Measurements from ENCODE around the gene LONRF2.

The LONRF2 gene

DNA sequence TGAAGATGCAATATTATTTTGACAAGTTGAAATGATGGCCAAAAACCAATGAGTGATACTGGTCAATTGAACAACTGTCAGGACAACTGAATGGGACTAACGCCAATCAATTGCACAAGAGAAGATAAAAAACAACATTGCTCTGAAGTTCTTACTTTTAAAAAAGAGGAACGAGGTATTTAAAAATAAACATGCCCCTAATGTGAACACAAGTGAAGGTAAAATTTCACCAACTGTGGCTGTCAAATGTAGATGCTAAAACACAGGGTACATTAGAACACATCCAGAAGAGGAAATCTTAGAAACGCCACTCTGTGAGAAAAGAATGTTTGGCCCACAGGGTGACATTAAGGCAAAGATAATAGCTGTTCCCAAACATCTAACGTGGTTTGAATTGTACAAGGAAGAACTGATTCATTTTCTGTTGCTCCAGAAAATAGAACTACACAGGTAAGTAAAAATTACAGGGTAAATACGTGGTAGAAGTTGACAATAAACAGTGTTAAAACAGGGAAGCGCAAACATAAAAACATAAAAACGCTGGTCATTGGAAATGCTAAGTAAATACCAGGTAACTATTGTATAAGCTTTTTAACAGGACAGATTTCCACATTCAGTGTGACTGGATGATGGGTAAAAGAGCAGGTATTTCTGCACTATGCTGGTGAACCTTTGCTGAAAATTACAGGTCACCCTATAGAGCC is 20.3 kb downstream of the LONRF2 start:
- DNase-seq (ENCODE audit: low read depth) = no peak

DNA sequence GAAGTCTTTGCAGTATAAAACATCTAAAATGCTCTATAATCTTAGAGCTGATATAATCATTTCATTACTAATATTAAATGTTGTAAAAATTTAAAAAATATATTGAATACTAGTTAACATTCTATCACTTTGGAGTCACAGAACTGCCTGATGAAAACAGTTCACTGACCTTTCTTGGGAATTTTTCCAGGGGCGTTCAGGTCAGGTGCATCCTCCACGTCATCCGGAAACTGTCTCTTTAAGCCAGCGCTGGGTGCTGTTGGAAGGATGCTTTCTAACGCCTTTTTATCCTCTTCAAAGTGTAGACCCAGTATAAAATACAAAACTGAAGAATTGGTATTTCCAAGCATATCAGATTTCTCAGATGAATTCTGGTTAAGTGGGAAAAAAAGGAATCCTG is 22.8 kb downstream of the LONRF2 start:
- DNase-seq (ENCODE audit: low read depth) = no peak

GRCh38 chr2:100297511-100297910 is 24.8 kb downstream of the LONRF2 start:
- DNase-seq (ENCODE audit: low read depth) = no peak

DNA sequence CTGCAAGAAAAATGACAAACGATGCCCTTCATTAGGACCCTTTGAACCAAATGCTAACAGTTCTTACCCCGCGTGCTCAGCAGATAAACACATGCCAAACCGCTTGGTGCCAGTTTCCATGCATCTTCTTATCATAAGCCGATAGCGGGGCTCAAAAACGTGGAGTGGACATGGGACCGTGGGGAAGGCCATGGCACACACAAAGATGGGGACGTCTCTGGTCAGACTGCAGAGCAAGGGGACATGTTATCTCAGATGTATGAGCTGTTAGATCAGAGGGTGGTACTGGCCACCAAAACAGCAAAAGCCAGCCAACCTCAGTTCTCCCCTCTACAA is 28.2 kb downstream of the LONRF2 start:
- DNase-seq (ENCODE audit: low read depth) = no peak

GRCh38 chr2:100293341-100294161 is 28.8 kb downstream of the LONRF2 start:
- no peak for DNase-seq (ENCODE audit: low read depth)

DNA sequence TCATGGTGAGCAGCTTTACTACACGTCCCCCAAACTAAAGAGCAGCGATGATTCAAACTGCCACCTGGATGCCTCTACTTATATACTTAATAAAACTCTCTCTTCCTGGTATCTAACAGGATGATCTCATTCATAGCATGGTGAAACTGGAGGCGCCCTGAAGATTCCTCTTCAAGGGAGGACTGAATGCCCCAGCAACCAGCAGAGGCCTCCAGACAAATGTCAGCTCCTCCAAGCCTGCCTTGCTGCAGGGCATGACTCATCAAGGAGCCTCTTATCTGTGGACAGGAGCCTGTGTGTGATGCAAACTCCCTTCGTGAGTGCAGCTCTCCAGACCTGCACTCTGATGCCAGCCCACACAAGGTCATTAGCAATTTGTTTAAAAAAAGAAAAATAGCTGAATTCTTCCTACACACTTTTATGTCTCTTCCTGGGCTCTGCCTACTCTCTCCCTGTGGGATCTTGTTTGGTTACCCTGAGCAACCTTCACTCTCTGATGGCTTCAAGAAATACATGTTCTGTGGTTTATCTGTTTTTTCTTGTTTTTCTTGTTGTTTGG is 30.2 kb downstream of the LONRF2 start:
- DNase-seq (ENCODE audit: low read depth) = peak; percentile 35

DNA sequence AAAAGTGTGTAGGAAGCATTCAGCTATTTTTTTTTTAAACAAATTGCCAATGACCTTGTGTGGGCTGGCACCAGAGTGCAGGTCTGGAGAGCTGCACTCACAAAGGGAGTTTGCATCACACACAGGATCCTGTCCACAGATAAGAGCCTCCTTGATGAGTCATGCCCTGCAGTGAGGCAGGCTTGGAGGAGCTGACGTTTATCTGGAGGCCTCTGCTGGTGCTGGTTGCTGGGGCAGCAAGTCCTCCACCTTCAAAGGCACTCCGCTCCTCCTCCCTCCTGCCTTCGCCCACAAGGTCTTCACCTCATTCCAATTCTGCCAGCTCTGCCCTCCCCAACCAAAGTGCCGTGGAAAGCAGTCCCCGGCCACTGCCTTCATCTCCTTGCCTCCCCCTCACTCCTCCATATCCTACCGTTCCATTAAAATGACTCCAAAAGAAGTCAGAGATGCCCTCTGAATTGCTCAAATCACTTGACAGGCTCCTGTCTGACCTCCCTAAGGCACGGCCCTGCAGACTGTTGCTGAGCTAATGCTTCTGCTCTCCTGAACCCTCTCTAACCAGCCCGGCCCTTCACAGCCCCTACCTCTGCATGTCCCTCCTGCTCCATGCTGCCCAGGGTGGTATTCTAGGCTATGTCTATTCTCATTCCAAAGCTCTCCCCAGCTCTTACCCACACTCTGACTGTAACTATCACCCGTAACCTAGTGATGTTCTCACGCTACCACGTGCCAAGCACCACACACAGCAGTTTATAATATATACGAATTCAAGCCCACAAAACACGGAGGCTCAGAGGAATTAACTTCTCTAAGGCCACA is 30.9 kb downstream of the LONRF2 start:
- DNase-seq (ENCODE audit: low read depth) = peak; percentile 61

GRCh38 chr2:100290718-100291151 is 31.6 kb downstream of the LONRF2 start:
- DNase-seq (ENCODE audit: low read depth) = no peak

DNA sequence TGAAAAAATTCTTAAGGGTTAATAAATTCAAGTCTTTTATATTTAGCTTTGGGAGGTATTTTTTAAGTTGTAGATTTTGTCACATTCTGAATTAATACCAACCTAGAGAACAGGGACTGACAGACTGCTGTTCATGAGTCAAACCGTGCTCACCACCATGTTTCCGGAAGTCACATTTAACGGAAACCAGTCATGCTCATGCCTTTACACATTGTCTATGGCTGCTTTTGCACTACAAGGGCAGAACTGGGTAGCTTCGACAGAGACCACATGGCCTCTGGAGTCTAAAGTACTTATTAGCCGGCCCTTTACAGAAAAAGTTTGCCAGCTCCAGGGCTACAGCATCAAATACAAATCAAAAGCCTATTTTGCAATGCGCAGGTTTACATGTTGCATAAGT is 33.3 kb downstream of the LONRF2 start:
- DNase-seq (ENCODE audit: low read depth) = no peak

GRCh38 chr2:100286318-100286717 is 36.0 kb downstream of the LONRF2 start:
- DNase-seq (ENCODE audit: low read depth) = no peak

DNA sequence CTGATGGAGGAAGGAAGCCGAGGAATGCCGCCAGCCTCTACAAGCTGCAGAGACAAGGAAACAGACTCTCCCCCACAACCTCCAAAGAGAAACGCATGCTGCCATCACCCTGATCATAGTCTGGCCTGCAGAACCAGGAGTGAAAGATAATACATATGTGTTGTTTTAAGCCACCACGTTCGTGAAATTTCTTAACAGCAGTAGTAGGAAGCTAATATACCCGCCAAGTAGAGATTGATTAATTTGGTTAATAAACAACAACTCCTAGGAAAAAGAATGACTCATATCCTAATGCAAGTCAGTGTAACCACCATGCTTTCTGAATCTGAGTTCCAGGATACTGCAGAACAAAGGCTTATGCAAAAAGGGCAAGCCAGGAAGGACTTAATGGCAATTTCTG is 36.6 kb downstream of the LONRF2 start:
- no peak for DNase-seq (ENCODE audit: low read depth)

DNA sequence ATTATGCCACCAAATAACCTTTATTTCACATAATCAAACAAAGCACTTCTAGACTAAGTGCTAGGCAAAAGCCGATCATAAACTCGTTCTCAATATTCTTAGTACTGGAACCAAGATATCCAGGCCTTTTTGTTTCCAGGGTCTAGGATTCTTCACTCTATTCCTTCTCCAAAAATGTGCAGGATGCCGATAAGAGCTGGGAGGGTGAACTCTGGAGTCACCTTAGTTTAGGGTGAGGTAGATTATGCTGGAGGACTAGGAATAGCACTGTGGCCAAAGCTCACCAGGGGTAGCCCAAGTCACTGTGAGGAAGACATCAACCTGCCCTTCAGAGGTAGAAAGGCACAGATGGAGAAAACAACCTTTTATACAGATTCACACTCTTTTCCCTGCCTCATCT is 37.3 kb downstream of the LONRF2 start:
- no peak for DNase-seq (ENCODE audit: low read depth)

DNA sequence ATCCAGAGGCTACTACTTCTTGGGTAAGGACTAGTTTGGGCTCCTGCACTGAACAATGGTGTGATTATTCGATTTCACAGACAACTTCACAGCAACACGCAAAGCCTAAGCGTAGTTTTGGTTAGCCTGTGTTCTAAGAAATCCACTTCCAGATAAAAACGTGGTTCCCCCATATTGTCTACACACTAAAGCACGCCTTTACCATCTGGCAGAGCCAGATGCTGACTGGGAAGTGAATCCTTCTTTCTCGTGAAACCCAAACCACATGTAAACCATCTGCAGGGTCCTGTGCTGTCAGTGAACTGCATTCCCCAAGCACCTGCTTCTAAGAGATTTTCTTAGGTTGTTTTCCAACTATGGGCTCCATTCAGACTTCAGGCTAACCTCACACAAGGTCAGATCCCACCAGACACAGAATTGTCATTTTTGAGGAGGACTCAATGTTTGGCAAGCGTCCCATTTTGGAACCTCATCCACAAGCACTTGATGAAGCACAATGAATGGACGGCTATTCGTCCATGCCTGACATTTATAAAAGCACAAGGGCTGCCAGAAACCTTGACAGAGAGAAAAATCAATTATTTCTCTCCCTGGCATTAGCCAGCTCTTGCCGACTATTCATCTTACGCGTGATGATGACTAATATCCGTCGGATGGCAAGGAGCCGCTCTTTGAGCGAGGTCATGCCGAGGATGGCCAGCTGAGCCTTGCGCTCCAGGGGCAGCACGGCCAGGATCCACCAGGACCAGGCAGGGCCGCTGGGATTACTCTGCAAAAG is 38.4 kb downstream of the LONRF2 start:
- no peak for DNase-seq (ENCODE audit: low read depth)

GRCh38 chr2:100281521-100282438 is 40.5 kb downstream of the LONRF2 start:
- DNase-seq (ENCODE audit: low read depth) = no peak

- no peak for DNase-seq (ENCODE audit: low read depth)
Measured at GRCh38 chr2:100279586-100280534, 42.4 kb downstream of the LONRF2 start.

GRCh38 chr2:100278986-100279385 is 43.3 kb downstream of the LONRF2 start:
- no peak for DNase-seq (ENCODE audit: low read depth)

DNA sequence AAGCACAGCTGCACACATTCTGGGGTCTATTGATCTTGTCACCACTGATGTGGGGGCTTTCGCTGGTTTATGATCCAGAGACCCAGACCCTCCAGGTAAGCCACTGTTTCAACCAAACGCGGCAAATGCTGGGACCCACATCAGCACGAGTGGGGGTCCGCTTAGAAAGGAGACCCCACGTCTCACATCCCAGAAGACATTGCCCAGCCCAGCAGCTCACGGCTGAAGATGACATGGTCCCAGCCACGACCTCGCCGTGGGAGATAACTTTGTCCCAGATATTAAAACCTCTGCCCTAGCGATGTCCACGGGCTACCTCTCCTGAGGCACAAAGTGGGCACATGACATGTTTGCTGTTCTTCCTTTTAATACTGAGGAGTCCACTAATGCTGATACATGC is 43.8 kb downstream of the LONRF2 start:
- no peak for DNase-seq (ENCODE audit: low read depth)

DNA sequence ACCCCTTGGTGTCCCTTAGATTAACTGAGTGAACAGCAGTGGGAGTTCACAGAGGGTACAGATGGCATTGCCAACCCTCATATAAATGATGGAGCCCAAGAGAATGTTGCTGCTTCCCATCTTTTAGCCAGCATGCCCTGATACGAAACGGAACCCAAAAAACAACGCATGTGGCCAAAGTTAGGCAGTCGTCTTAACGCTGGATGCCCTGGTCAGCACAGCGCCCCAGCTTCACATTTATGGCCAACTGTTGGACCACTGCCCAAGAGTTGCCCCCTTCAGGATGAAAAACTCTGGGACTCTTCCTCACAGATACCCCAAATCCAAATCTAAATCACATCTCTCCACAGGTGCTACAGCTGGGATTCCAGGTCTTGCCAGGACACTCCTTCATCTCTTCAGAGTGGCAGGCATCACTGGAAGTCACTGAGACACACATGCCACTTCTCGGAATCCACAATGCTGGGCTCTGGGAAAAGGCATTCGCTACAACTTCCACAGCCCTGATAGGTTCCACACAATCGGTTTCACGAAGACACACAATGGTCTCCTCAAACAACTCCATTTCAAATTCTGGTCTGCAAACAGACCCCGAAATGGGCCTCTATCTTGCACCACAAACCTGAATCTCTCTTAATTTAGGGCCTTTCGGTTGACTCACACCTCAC is 44.6 kb downstream of the LONRF2 start:
- no peak for DNase-seq (ENCODE audit: low read depth)

DNA sequence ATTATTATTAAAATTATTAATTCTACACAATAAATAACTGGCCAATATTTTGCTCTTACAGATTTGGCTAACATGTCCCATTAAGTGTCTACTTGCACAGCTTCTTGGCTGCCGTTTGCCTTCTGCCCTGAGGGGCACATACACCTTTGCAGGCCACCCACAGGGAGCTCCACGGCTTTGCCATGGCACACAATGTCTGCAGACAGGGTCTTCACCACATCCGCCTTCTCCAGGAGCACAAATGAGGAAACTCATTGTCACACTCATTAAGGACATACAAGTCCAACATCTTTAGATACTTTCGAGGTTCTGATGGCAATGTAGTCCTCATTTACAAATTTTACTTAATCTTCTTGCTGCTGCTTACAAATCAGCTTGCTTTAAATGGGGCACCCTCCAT is 45.6 kb downstream of the LONRF2 start:
- DNase-seq (ENCODE audit: low read depth) = no peak

Measured in CMK (cell line).